H9 (cell line): ENCODE results near the gene NSD1. TPM values are rescaled to one million over a fixed set of nuclear protein-coding genes. Genes with fewer than 3 reads are reported as not detected.

Experiments
- DNase-seq: peaks from one replicate; pipeline ENCODE4 v3.0.0-alpha.2; 2017
- H2AFZ ChIP-seq: one replicate; pipeline ENCODE4 v1.6.1; 2013; ENCODE audit warnings: mild to moderate bottlenecking, low read length, control low read depth, moderate library complexity
- H2AK5ac ChIP-seq: 2 replicates; pipeline ENCODE4 v1.6.1; 2013; ENCODE audit warnings: low read length, control low read depth, mixed read lengths; ENCODE audit not compliant: insufficient read length
- H2BK120ac ChIP-seq: one replicate; pipeline ENCODE4 v1.6.1; 2013; ENCODE audit warnings: low read depth, mild to moderate bottlenecking, low read length, control low read depth, inconsistent platforms; ENCODE audit not compliant: poor library complexity, severe bottlenecking
- H2BK12ac ChIP-seq: 2 replicates; pipeline ENCODE4 v1.6.1; 2013; ENCODE audit warnings: low read length, control low read depth, mixed read lengths, low read depth; ENCODE audit not compliant: insufficient read length
- H2BK15ac ChIP-seq: 2 replicates; pipeline ENCODE4 v1.6.1; 2013; ENCODE audit warnings: low read depth, low read length, control low read depth
- H2BK20ac ChIP-seq: one replicate; pipeline ENCODE4 v1.6.1; 2013; ENCODE audit warnings: low read depth, mild to moderate bottlenecking, low read length, control low read depth, inconsistent platforms; ENCODE audit not compliant: poor library complexity, severe bottlenecking
- H2BK5ac ChIP-seq: 2 replicates; pipeline ENCODE4 v1.6.1; 2013; ENCODE audit warnings: low read length, control low read depth, mixed read lengths; ENCODE audit not compliant: insufficient read length
- H3K14ac ChIP-seq: 2 replicates; pipeline ENCODE4 v1.6.1; 2013; ENCODE audit warnings: low read length, control low read depth; ENCODE audit not compliant: insufficient read depth
- H3K18ac ChIP-seq: 2 replicates; pipeline ENCODE4 v1.6.1; 2013; ENCODE audit warnings: low read depth, mild to moderate bottlenecking, mixed read lengths, low read length, control low read depth; ENCODE audit not compliant: insufficient read length
- H3K23ac ChIP-seq: 2 replicates; pipeline ENCODE4 v1.6.1; 2013; ENCODE audit warnings: low read length, control low read depth, mixed read lengths, low read depth; ENCODE audit not compliant: insufficient read length
- H3K23me2 ChIP-seq: 2 replicates; pipeline ENCODE4 v1.6.1; 2013; ENCODE audit warnings: low read depth, mild to moderate bottlenecking, mixed read lengths, low read length, control low read depth; ENCODE audit not compliant: insufficient read length, poor library complexity, severe bottlenecking
- H3K27ac ChIP-seq: 2 replicates; pipeline ENCODE4 v1.5.1; 2013; ENCODE audit warnings: low read length, control low read depth, mixed read lengths, low read depth; ENCODE audit not compliant: insufficient read length
- H3K27me3 ChIP-seq: 2 replicates; pipeline ENCODE4 v1.6.1; 2013; ENCODE audit warnings: low read length, control low read depth, inconsistent platforms; ENCODE audit not compliant: insufficient read depth
- H3K4ac ChIP-seq: 2 replicates; pipeline ENCODE4 v1.6.1; 2013; ENCODE audit warnings: low read depth, mild to moderate bottlenecking, control low read depth, inconsistent platforms, low read length, moderate library complexity
- H3K4me1 ChIP-seq: 2 replicates; pipeline ENCODE4 v1.6.1; 2013; ENCODE audit warnings: low read length, control low read depth, inconsistent platforms; ENCODE audit not compliant: insufficient read depth
- H3K4me2 ChIP-seq: 2 replicates; pipeline ENCODE4 v1.6.1; 2013; ENCODE audit warnings: low read length, control low read depth, mixed read lengths; ENCODE audit not compliant: insufficient read length, insufficient read depth
- H3K56ac ChIP-seq: 2 replicates; pipeline ENCODE4 v1.6.1; 2013; ENCODE audit warnings: low read depth, mild to moderate bottlenecking, mixed read lengths, low read length, control low read depth; ENCODE audit not compliant: insufficient read length
- H3K79me1 ChIP-seq: 2 replicates; pipeline ENCODE4 v1.6.1; 2013; ENCODE audit warnings: low read depth, mild to moderate bottlenecking, moderate library complexity, low read length, control low read depth, inconsistent platforms; ENCODE audit not compliant: insufficient read depth, poor library complexity, severe bottlenecking
- H3K79me2 ChIP-seq: 2 replicates; pipeline ENCODE4 v1.6.1; 2013; ENCODE audit warnings: low read length, control low read depth, inconsistent platforms; ENCODE audit not compliant: insufficient read depth
- H3K9ac ChIP-seq: 2 replicates; pipeline ENCODE4 v1.6.1; 2013; ENCODE audit warnings: low read length, control low read depth, mixed read lengths; ENCODE audit not compliant: insufficient read length; ENCODE audit errors: extremely low read depth
- H3K9me3 ChIP-seq: one replicate; pipeline ENCODE4 v1.6.1; 2013; ENCODE audit warnings: low read depth, low read length, inconsistent platforms; ENCODE audit not compliant: control insufficient read depth
- H3T11ph ChIP-seq: one replicate; pipeline ENCODE4 v1.6.1; 2013; ENCODE audit warnings: mild to moderate bottlenecking, low read length, control low read depth, inconsistent platforms
- H4K20me1 ChIP-seq: one replicate; pipeline ENCODE4 v1.6.1; 2013; ENCODE audit not compliant: control insufficient read depth, insufficient read length, insufficient read depth
- H4K5ac ChIP-seq: 2 replicates; pipeline ENCODE4 v1.6.1; 2013; ENCODE audit warnings: low read depth, mild to moderate bottlenecking, mixed read lengths, low read length, control low read depth; ENCODE audit not compliant: insufficient read length
- H4K8ac ChIP-seq: replicated peaks from 2 replicates; pipeline ENCODE4 v1.6.1; 2013; ENCODE audit warnings: low read length, control low read depth, mixed read lengths, low read depth; ENCODE audit not compliant: insufficient read length
- H4K91ac ChIP-seq: 2 replicates; pipeline ENCODE4 v1.6.1; 2013; ENCODE audit warnings: low read depth, mild to moderate bottlenecking, moderate library complexity, mixed read lengths, low read length, control low read depth; ENCODE audit not compliant: insufficient read length
- H3K27ac Mint-ChIP-seq, 3 experiments: 2 replicates in 2 of 3; 3 replicates in 1 of 3; pipeline ENCODE4 v1.8.0; 2020 to 2021; ENCODE audit warnings: mixed read lengths in 3 of 3, mild to moderate bottlenecking in 1 of 3, moderate library complexity in 1 of 3
- H3K27me3 Mint-ChIP-seq: 2 replicates; pipeline ENCODE4 v1.8.0; 2021; ENCODE audit warnings: low read depth, mild to moderate bottlenecking, moderate library complexity, mixed read lengths
- H3K36me3 Mint-ChIP-seq, 3 experiments: 2 replicates in 2 of 3; 3 replicates in 1 of 3; pipeline ENCODE4 v1.8.0; 2020 to 2021; ENCODE audit warnings: low read depth in 3 of 3, mixed read lengths in 3 of 3; ENCODE audit not compliant: insufficient read depth in 1 of 3
- H3K4me1 Mint-ChIP-seq, 2 experiments: 2 replicates each; pipeline ENCODE4 v1.8.0; 2020; ENCODE audit warnings: mixed read lengths in 2 of 2
- H3K4me3 Mint-ChIP-seq, 2 experiments: 2 replicates in 1 of 2; 3 replicates in 1 of 2; pipeline ENCODE4 v1.8.0; 2020 to 2021; ENCODE audit warnings: mild to moderate bottlenecking in 2 of 2, mixed read lengths in 2 of 2, moderate library complexity in 1 of 2
- H3K9me3 Mint-ChIP-seq, 2 experiments: 2 replicates in 1 of 2; 3 replicates in 1 of 2; pipeline ENCODE4 v1.8.0; 2020; ENCODE audit warnings: mild to moderate bottlenecking in 2 of 2, mixed read lengths in 2 of 2, moderate library complexity in 1 of 2
- WGBS: extraction: QIAGEN DNeasy Blood & Tissue Kit; methylation state at CpG from one replicate; pipeline ENCODE4 v1.1.7; 2013; ENCODE audit warnings: missing lambda C conversion rate, low lambda C conversion rate, mixed read lengths; ENCODE audit not compliant: insufficient read length; ENCODE audit errors: extremely low coverage; 5-methylcytosine and 5-hydroxymethylcytosine counted together
- total RNA-seq: library from RNA; stranded (reverse); gene quantifications from 2 replicates; pipeline ENCODE4 v1.2.1, GENCODE V29; 2021
- TF ChIP-seq, protein P1 (sequence below): fragments of 200-600 bp; sonication (generic); conservative IDR thresholded peaks from 3 replicates; pipeline ENCODE4 v1.8.0; 2021; ENCODE audit warnings: antibody characterized with exemption, mild to moderate bottlenecking

NSD1 gene
- total RNA-seq, 1 experiment from 2014 or later: 213 TPM

GRCh38 chr5:177097016-177097985 is 36.3 kb upstream of the NSD1 start:
- H2BK15ac ChIP-seq: no peak overlapping the region
- no peaks in the 10 kb centered on the region for H3K27me3 ChIP-seq
- H3T11ph ChIP-seq: no peak overlapping the region
- no peak overlapping the region for H2AK5ac ChIP-seq
- no peak overlapping the region; the same call in 1 of the 2 replicates for H3K14ac ChIP-seq
- no peak overlapping the region for H2BK20ac ChIP-seq
- H4K91ac ChIP-seq: no peak overlapping the region
- Mint-ChIP-seq H3K9me3 (no peaks in the 10 kb centered on the region), H3K36me3 (peaks cover 9 to 40% (median 30%) of the 10 kb centered on the region in 3 experiments; a peak in 6 of 7 replicates), H3K4me1 (peaks cover 16 to 30% of the 10 kb centered on the region in 2 experiments), H3K27ac (peak overlapping the region in 2 of 3 experiments; percentile 80 to 86; a peak in 3 of 7 replicates), H3K4me3 (no peak overlapping the region), H3K27me3 (no peaks in the 10 kb centered on the region)
- no peak overlapping the region for H3K4me2 ChIP-seq
- H3K4me1 ChIP-seq: peaks cover 5% of the 10 kb centered on the region; the same call in 1 of the 2 replicates
- no peak overlapping the region for H4K8ac ChIP-seq
- H3K79me2 ChIP-seq: no peaks in the 10 kb centered on the region
- no CpG with 5 or more reads among the region's 30 CpGs for WGBS
- no peak overlapping the region for H3K56ac ChIP-seq
- no peak overlapping the region for H3K9ac ChIP-seq
- H4K20me1 ChIP-seq: no peaks in the 10 kb centered on the region
- no peak for DNase-seq
- no peaks in the 10 kb centered on the region for H3K23me2 ChIP-seq
- no peak overlapping the region for H3K27ac ChIP-seq
- no peak overlapping the region for H3K4ac ChIP-seq
- no peak overlapping the region for H4K5ac ChIP-seq
- H2AFZ ChIP-seq: no peak overlapping the region
- H3K18ac ChIP-seq: no peak overlapping the region
- no peak overlapping the region for H2BK5ac ChIP-seq
- H3K9me3 ChIP-seq: no peaks in the 10 kb centered on the region
- no peaks in the 10 kb centered on the region for H3K79me1 ChIP-seq
- no peak overlapping the region for H2BK12ac ChIP-seq
- no peak overlapping the region for H3K23ac ChIP-seq
- H2BK120ac ChIP-seq: no peak overlapping the region
- TF ChIP-seq, protein P1, sequence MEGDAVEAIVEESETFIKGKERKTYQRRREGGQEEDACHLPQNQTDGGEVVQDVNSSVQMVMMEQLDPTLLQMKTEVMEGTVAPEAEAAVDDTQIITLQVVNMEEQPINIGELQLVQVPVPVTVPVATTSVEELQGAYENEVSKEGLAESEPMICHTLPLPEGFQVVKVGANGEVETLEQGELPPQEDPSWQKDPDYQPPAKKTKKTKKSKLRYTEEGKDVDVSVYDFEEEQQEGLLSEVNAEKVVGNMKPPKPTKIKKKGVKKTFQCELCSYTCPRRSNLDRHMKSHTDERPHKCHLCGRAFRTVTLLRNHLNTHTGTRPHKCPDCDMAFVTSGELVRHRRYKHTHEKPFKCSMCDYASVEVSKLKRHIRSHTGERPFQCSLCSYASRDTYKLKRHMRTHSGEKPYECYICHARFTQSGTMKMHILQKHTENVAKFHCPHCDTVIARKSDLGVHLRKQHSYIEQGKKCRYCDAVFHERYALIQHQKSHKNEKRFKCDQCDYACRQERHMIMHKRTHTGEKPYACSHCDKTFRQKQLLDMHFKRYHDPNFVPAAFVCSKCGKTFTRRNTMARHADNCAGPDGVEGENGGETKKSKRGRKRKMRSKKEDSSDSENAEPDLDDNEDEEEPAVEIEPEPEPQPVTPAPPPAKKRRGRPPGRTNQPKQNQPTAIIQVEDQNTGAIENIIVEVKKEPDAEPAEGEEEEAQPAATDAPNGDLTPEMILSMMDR: no peak
